Stimulated activated CD4-positive, alpha-beta T cell treated with anti-CD3 and anti-CD28 coated beads, Interleukin-15, amount 100 ng/mL, for 48 hours (primary cell): ENCODE measurements around the gene FGF18.
"Not testable (repeated sequence)": the region's sequence is repeated elsewhere in the genome, so short reads cannot be mapped to it uniquely, and the experiment has no call there.

ENCODE experiments used
- DNase-seq, 2 donors: peaks; one replicate each; pipeline ENCODE4 v3.0.0-alpha.2; 2020; ENCODE audit warnings: low read depth in 2 of 2

FGF18 gene

DNA sequence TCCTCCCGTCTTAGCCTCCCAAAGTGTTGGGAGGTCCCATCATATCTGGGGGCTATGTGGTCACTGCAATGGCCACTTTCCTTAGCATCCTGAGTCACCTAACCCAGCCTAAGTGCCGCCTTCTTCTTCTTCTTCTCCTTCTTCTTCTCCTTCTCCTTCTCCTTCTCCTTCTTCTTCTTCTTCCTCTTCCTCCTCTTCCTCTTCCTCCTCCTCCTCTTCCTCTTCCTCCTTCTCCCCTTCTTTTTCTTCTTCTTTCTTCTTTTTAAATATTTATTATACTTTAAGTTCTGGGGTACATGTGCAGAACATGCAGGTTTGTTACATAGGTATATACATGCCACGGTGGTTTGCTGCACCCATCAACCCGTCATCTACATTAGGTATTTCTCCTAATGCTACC, 78.0 kb downstream of the FGF18 start:
- DNase-seq, result not testable (repeated sequence)

- no peak for DNase-seq
Measured at GRCh38 chr5:171498166-171498565, 78.7 kb downstream of the FGF18 start.

- DNase-seq, result no peak
Measured at GRCh38 chr5:171499611-171500010, 80.2 kb downstream of the FGF18 start.

DNA sequence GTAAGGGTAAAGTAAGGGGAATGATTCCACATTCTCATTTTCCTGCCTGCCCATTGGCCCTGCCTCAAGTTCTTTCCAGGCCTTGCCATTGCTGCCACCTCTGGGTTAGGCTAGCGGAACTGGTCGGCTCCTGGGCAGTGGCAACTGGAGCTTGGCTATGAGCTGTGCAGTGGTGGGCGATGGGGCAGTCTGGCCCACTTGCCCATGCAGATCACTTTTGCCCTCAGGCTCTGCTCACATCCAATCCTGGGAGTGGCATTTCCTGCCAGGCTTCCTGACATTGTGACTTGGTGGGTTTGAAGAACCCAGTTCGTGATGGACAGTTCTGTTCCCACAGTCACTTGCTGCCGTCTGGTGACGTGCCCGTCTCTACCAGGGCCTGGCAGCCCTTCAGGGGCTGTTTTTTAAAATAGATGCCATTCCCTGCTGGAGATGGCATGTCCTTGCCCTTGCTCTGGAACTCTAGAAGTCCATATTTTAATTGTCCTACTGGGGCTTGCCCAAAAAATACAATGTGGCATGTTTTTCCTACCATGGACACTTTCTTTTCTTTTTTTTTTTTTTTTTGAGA, 86.1 kb downstream of the FGF18 start:
- no peak for DNase-seq

DNA sequence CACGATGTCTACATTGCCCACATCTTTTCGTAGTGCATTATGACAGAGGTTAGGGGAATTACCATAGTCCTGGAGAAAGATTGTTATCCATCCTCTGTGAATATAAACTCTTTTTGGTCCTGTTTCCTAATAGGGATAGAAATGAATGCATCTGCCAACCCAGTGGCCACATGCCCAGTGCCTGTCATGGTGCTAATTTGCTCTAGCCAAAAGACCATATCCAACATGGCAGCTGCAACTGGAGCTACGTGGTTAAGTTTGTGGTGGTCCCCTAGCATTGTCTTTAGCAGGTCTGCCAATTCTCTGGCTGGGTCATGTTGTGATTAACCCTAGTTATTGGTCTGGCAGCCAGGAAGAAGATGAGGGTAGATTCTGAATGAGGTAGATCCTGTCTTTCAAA, 87.5 kb downstream of the FGF18 start:
- DNase-seq, result no peak
